ENCODE results near the gene SLC9A9. TPM values are rescaled to one million over a fixed set of nuclear protein-coding genes. Genes with fewer than 3 reads are reported as not detected.

Gene SLC9A9
- polyA plus RNA-seq, 1 experiment: 13.4 TPM

DNA sequence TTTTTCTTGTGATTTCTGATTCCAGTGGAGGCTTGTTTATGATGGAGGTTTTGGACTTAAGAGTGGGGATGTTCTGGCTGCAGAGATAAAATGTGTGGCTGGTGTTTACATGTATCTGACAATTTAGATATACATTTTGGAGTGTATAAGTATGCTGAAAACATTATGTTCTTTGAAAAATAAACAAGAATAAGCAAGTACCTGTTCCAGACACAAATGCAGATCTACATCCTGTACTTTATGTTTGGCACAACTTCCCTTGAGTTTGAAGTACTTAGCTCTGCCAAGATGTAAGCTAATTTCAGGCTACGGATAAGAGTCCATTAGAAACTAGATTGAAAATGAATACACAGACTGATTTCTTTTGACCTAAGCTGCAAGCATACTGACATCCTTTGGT, 451.5 kb downstream of the SLC9A9 start:
- no peaks in the 10 kb centered on the region for H3K27me3 ChIP-seq (ENCODE audit: control insufficient read depth, insufficient read depth, low read length)
- no peak for TF ChIP-seq CTCF (IDR thresholded peaks at IDR 0.05; ENCODE audit: low read depth, low read length)
- H3K4me3 ChIP-seq (ENCODE audit: low read depth, low read length): no peak overlapping the region
- no peak for DNase-seq (ENCODE audit: low read depth, low spot score)
- H3K9me3 ChIP-seq (ENCODE audit: control insufficient read depth, insufficient read depth, low read length): no peaks in the 10 kb centered on the region
- H3K27ac ChIP-seq (ENCODE audit: low read depth, low read length): no peak overlapping the region
- CTCF ChIA-PET: no interaction called here
- POLR2A ChIA-PET: no interaction called here

DNA sequence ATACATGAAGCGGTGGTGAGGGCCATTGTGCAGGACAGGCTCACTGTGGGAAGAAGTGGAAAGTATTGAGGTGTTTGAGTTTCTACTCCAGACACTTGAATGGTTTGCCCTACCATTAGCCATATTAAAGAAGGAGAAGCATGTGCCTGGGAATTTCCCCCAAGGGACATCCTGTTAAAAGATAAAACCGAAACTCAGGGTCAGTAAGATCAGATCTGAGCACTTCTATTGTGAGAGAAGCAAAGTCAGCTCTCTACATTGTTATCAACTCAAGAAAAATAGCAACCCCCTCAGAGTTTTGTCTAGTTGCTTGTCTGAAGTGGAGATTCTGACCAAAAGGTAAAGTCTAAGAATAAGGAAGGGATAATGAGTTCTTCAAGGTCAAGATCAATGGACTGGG, 458.9 kb downstream of the SLC9A9 start:
- POLR2A ChIA-PET: no interaction called here
- no peak for TF ChIP-seq CTCF (IDR thresholded peaks at IDR 0.05; ENCODE audit: low read depth, low read length)
- H3K27me3 ChIP-seq (ENCODE audit: control insufficient read depth, insufficient read depth, low read length): no peaks in the 10 kb centered on the region
- no peak for DNase-seq (ENCODE audit: low read depth, low spot score)
- no peak overlapping the region for H3K27ac ChIP-seq (ENCODE audit: low read depth, low read length)
- CTCF ChIA-PET: no interaction called here
- no peaks in the 10 kb centered on the region; the same call in 1 of the 2 replicates for H3K9me3 ChIP-seq (ENCODE audit: control insufficient read depth, insufficient read depth, low read length)
- no peak overlapping the region for H3K4me3 ChIP-seq (ENCODE audit: low read depth, low read length)

DNA sequence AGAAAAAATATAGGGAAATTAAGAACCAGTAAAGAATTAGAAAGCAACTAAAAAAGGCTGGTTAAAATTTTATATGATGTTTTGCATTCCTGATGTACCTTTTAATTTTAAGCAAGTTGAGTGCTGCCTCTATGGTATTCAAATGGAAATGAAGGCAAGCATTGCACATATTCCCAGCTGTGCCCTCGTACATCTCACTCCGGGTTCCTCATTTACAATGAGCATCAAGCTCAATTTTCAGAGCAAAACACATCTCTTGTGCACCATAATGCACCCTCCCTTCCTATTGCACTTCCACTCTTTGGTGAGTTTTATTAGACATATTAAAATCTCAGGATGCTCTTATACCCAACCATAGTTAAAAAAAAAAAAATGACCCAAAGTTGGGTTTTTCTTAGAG, 460.8 kb downstream of the SLC9A9 start:
- ChIA-PET CTCF (interaction anchor here (0.6 kb wide), 1 partner anchor 248 kb away, joined by 3 read pairs; no protein-coding TSS in a partner anchor), POLR2A (no interaction called here)
- no peak for TF ChIP-seq CTCF (IDR thresholded peaks at IDR 0.05; ENCODE audit: low read depth, low read length)
- no peak overlapping the region for H3K4me3 ChIP-seq (ENCODE audit: low read depth, low read length)
- H3K9me3 ChIP-seq (ENCODE audit: control insufficient read depth, insufficient read depth, low read length): no peaks in the 10 kb centered on the region; the same call in 1 of the 2 replicates
- no peak for DNase-seq (ENCODE audit: low read depth, low spot score)
- no peak overlapping the region for H3K27ac ChIP-seq (ENCODE audit: low read depth, low read length)
- no peaks in the 10 kb centered on the region for H3K27me3 ChIP-seq (ENCODE audit: control insufficient read depth, insufficient read depth, low read length)

- DNase-seq (ENCODE audit: low read depth, low spot score): no peak
- TF ChIP-seq CTCF (IDR thresholded peaks at IDR 0.05; ENCODE audit: low read depth, low read length): no peak
- H3K27ac ChIP-seq (ENCODE audit: low read depth, low read length): no peak overlapping the region
- no peak overlapping the region for H3K4me3 ChIP-seq (ENCODE audit: low read depth, low read length)
- ChIA-PET POLR2A (no interaction called here), CTCF (interaction anchor here (0.6 kb wide), 1 partner anchor 139 kb away, joined by 3 read pairs; no protein-coding TSS in a partner anchor)
- no peaks in the 10 kb centered on the region for H3K9me3 ChIP-seq (ENCODE audit: control insufficient read depth, insufficient read depth, low read length)
- no peaks in the 10 kb centered on the region for H3K27me3 ChIP-seq (ENCODE audit: control insufficient read depth, insufficient read depth, low read length)
Measured at GRCh38 chr3:143384076-143384475, 464.2 kb downstream of the SLC9A9 start.

- ChIA-PET CTCF (interaction anchor here (0.6 kb wide), 1 partner anchor 138 kb away, joined by 3 read pairs; no protein-coding TSS in a partner anchor), POLR2A (no interaction called here)
- no peak overlapping the region for H3K27ac ChIP-seq (ENCODE audit: low read depth, low read length)
- no peak overlapping the region for H3K4me3 ChIP-seq (ENCODE audit: low read depth, low read length)
- H3K27me3 ChIP-seq (ENCODE audit: control insufficient read depth, insufficient read depth, low read length): no peaks in the 10 kb centered on the region
- no peak for TF ChIP-seq CTCF (IDR thresholded peaks at IDR 0.05; ENCODE audit: low read depth, low read length)
- H3K9me3 ChIP-seq (ENCODE audit: control insufficient read depth, insufficient read depth, low read length): no peaks in the 10 kb centered on the region
- no peak for DNase-seq (ENCODE audit: low read depth, low spot score)
Measured at GRCh38 chr3:143383421-143383820, 464.8 kb downstream of the SLC9A9 start.

All from AG04450 (cell line).